HS-27A (cell line): ENCODE measurements around the gene EIF5B.
"Not testable (repeated sequence)": the region's sequence is repeated elsewhere in the genome, so short reads cannot be mapped to it uniquely, and the experiment has no call there.

Source experiments
- DNase-seq: peaks from one replicate; pipeline ENCODE4 v3.0.0-alpha.2; 2012; ENCODE audit warnings: low read depth, missing footprints

EIF5B gene

DNA sequence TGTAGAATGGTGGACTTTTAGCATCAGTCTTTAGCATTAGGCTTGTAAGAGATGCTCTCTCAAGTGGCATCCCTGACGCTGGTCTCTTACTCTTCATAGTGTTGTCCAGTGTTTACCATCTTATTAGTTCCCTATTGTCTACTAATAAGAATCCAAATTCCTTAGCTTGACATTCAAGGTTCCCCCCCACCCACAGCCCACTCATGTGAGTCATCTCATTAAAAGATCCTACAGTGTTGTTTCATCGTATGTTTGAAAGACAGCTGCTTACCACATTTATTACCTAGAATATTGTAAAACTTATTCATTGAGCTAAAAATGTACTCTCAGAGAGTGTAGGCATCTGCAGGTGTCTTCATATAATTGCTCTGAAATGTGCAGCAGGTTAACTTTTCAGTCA lies 28.5 kb downstream of the EIF5B start:
- no peak for DNase-seq

DNA sequence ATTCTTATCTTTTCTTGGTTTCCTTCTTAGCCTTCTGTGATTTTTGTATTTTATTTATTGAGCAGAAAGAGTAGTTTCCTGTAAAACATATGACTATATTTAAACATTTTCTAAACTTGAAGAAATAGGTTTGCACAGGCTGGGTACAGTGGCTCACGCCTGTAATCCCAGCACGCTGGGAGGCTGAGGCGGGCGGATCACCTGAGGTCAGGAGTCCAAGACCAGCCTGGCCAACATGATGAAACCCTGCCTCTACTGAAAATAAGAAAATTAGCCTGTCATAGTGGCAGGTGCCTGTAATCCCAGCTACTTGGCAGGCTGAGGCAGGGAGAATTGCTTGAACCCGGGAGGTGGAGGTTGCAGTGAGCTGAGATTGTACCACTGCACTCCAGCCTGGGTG lies 31.7 kb downstream of the EIF5B start:
- DNase-seq, result not testable (repeated sequence)

DNA sequence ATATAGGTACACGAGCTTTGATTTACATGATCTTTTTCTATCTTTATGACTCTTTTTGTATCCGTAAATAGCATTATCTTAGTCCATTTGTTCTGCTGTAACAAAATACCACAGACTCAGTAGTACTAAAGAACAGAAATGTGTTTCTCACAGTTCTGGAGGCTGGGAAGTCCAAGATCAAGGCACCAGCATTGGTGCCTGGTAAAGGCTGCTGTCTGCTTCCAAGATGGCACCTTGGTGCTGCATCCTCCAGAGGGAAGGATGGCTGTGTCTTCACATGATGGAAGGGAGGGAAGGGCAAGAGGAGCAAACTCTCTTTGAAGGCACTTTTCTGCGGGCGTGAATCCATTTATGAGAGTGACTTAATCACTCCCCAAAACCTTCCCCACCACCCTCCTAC lies 36.0 kb downstream of the EIF5B start:
- DNase-seq, result no peak

DNA sequence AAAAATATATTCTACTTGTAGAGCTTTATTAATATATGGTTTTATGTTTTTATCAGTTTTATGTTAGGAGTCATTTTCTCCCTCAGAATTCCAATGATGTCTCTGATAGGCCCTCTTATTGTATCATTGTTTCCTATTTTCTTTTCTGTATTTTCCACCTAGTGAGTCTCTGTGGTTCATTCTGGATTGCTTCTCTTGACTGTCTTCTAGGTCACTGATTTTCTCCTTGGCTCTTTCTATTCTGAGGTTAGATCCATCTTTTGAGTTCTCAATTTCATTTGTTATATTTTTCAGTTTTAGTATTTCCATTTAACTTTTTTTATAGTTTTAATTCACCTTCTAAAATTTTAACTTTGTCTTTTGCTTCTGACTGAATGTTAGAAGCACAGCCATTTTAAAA lies 37.6 kb downstream of the EIF5B start:
- DNase-seq, result no peak

DNA sequence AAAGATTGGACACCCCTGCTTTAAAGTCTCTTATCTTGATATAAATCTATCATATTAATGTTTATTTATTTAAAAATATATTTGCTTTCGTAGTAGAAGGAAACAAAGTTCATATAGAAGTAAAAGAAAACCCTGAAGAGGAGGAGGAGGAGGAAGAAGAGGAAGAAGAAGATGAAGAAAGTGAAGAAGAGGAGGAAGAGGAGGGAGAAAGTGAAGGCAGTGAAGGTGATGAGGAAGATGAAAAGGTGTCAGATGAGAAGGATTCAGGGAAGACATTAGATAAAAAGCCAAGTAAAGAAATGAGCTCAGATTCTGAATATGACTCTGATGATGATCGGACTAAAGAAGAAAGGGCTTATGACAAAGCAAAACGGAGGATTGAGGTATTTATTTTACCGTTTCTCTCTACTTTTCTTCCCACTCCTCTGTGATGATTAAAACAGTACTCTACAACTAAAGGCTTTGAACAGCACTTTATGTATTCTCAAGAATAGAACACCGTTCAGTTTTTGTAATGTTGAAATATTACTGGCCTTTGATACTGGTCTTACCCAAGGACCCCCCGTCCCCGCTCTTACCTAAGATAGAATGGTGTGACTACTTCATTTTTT lies 39.2 kb downstream of the EIF5B start:
- DNase-seq, result no peak

DNA sequence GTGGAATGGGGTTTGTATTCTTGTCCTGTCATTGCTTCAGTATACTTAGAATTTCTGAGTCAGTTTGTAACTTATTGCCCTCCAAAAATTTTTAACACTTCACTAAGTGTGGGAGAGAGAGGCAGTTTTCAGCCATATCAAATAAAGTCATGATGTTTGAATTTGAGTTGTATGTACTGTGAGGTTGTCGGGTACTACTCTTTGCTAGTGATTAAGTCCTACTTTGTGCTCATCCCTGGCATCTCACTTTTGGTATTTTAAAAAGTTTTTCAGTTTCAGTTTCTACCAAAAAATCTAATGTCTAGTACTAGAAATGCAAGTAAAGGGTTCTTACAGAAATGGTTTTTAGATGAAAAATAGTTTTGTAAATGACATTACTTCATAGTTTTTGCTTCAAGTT lies 40.7 kb downstream of the EIF5B start:
- no peak for DNase-seq

DNA sequence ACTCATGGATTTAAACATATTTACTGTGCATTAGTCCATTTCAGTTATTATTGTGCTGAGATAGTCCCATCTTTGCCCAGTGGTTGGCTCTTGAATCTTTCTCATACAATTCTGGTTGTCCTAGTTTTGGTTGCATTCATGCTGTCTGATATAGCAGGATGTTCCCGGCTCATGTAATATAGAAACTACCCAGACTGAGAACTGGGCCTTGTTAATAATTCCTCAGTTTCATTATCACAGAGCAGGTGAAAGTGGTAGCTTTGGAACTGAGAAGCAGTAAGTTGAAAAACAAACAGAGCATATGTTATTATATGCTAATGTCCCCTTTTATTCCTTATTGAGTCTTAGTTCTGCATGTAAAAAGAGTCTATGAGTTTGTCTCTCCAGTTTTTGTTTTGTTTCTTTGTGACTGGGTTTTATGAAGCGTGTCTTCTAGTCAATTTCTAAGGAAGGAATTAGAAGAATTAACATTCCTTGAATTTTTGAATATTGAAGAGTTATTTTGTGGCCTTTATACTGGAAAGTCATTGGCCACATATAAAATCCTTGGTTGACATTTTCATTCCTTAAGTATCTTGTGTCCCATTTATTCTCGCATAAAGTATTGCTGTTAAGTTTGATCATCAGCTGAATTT lies 43.3 kb downstream of the EIF5B start:
- DNase-seq, result no peak

DNA sequence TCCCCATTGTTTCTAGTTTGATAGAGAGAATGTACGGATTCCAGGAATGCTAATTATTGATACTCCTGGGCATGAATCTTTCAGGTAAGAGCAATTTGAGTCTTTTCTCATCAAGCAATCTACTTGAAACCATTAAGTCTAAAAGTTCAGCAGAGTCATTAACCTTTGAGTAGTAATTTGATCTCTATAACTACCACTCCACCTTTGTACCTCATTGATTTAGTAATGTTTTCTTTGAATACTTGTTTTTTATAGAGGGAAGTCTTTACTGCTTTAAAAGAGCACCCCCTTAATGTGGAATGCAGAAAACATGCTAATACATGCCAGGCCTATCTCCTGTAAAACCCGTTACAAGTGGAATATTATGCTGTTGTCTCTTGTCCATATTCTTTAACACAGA lies 45.0 kb downstream of the EIF5B start:
- no peak for DNase-seq

DNA sequence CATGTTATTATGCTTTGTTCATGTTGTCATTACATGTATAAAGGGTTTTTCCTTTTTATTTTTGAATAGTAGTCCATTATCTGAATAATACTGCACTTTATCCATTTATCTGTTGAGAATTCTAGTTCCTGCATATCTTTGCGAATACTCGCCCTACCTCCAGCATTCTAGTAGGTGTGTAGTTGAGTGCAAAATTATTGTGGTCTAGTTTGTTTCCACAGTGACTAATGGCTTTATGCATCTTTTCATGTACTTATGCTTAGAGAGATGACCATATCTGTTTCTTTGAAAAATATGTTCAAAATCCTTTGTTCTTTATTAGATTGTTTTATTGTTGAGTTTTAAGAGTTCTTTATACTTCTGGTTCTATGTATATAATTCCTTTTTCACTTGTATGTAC lies 48.8 kb downstream of the EIF5B start:
- no peak for DNase-seq

DNA sequence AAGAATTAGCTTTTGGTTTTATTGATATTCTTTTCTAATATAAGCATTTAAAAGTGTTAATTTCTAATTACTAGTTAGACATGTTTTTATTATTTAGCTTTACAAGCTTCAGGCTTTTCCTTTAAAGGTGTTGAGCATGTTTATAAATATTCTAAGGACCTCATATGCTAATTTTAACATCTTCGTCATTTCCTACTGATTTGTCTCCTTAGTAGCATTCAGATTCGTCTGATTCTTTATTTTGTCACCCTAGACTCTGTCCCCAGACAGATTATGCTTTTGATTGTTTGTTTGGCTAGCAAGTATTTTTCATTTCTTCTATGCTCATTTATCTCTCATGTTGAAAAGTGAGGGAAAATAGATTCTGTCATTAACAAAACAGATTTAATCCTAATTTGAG lies 51.7 kb downstream of the EIF5B start:
- no peak for DNase-seq

DNA sequence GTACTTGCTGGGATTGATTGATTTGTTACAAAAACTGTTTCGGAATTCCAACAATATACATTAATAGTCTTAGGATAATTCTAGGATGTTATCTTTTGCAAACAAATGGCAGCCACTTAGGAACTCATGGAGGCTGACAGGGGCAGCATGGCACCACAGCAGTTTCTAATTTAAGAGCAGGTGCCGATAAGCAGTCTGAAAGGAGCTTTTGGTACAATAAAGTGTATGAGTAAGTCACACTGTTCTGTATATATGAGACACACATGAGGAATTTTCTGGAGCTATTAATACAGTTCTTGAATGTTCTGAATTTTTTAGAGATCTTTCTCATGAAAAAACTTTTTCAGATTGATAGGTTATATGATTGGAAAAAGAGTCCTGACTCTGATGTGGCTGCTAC lies 52.2 kb downstream of the EIF5B start:
- DNase-seq, result no peak

DNA sequence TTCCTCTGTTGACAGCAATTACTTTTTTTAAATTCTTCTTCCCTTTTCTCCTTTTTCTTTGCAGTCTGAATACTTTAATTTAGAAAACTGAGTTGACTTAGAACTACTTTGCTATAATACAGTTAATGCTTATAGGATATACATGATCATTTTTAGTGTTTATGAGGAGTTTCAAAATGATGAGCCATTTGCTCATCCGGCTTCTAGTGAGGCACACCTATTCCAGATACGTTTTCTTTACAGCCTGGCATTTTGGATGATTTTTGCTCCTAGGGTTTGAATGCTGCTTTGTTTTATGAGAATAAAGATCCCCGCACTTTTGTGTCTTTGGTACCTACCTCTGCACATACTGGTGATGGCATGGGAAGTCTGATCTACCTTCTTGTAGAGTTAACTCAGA lies 52.8 kb downstream of the EIF5B start:
- no peak for DNase-seq

DNA sequence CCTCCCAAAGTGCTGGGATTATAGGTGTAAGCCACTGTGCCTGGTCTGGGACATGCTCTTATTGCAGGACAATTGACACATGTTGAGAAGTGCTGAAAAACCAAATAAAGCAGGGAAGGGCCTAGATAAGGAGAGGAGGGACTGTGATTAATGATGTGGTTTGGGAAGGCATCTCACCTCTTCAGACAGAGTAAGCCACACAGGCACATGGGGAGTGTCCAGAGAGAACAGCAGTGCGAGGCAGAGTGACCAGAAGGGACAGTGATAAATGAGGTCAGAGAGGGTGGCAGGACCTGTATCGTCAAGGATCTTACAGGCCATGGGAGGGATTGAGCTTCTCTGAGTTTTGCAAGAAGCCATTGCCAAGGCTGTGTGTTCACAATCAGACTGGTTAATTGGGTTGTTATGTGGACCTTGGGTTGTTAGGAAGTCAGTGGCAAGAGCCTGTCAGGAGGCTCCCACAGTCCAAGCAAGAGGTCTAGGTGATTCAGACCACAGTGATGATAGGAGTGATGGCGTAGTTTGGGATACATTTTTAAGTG lies 58.5 kb downstream of the EIF5B start:
- DNase-seq, result no peak

DNA sequence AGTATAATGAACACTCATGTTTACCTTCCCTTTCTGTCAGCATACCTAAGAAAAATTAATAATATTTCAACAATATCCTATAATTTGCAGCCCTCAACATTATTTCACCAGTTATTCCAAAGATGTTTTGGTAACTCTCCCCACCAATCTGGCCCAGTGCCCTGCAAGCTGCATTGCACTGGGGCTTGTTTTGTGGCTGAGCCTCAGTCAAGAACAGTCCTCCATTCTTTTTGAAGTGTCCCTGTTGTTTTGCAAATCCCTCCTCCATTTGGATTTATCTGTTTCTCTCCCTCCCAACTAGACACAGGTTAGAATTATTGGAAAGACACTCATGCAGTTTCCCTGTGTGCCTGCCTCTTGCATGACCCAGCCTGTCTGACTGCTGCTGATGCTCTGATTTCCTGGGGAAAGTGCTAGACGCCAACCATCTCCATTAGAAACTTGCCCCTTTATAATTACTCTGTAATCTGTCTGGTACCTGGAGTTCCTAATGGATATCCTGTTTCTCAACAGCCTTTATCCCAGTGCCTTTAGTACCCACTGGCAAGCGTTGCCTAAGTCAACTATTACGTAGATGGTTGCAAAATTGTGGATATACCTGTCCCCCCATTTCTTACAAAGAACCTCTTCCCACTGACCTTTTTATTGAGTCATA lies 60.2 kb downstream of the EIF5B start:
- no peak for DNase-seq

DNA sequence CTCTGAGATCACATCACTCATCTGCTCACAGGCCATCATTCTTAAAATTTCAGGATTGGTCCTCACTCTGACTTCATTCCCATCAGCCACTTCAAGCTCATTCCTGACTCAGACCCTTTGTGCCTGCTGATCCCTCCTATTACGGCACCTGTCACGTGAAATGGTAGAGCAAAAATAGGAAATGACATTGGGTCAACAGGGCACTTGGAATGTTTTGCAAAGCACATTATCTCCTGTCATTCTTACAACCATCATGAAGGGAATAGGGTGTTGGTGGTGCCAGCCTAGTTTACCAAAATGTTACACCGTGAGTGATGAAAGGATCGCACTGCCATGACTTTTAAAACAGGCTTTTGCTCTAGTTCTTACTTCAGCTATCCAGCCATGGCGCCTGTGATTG lies 61.1 kb downstream of the EIF5B start:
- no peak for DNase-seq

DNA sequence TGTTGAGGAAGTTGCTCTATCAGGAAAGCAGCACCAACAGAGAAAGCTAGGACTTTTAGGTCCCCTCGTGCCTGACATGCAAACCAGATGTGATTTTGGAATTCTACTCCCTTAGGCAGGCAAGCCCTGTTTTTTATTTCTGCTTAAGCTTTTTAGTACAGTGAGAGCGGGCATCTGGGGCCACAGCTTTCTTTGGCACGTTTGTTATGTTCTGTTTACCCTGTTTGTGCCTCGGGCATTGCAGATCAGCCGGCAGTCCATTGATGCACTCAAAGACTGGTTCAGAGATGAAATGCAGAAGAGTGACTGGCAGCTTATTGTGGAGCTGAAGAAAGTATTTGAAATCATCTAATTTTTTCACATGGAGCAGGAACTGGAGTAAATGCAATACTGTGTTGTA lies 61.9 kb downstream of the EIF5B start:
- no peak for DNase-seq

DNA sequence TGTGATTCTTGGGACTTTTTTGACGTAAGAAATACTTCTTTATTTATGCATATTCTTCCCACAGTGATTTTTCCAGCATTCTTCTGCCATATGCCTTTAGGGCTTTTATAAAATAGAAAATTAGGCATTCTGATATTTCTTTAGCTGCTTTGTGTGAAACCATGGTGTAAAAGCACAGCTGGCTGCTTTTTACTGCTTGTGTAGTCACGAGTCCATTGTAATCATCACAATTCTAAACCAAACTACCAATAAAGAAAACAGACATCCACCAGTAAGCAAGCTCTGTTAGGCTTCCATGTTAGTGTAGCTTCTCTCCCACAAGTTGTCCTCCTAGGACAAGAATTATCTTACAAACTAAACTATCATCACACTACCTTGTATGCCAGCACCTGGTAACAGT lies 62.6 kb downstream of the EIF5B start:
- DNase-seq, result no peak

DNA sequence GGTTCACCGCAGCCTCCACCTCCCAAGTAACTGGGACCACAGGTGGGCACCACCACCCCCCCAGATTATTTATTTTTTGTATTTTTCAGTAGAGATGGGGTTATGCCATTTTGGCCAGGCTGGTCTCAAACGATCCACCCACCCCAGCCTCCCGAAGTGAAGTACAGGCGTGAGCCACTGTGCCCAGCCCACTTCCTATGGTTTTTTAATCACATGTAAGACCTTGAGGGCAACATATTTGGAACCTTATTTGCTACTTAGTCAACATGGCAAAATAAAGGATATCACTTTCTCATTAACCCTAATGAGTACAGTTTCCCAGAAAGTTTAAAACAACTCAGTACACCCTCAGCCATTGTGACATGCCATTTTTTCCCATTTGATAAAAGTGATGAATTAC lies 64.7 kb downstream of the EIF5B start:
- DNase-seq, result no peak

DNA sequence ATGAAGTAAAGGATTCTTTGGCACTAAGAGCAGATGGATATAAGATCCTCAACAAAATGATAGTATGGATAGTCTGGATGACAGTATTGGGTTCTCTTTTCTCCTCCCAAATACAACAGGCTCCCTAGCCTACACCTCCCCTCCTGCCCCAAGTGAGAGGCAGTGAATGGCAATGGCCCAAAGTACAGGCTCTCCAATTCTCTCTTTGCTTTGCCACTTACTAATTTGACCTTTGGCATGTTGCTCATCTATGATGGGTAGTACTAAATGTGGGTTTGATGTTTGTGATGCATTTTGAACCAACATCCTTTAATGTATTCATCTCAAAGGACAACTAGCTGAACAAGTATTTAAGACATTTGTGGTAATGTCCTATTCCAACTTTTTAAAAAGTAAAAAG lies 65.9 kb downstream of the EIF5B start:
- DNase-seq, result no peak

DNA sequence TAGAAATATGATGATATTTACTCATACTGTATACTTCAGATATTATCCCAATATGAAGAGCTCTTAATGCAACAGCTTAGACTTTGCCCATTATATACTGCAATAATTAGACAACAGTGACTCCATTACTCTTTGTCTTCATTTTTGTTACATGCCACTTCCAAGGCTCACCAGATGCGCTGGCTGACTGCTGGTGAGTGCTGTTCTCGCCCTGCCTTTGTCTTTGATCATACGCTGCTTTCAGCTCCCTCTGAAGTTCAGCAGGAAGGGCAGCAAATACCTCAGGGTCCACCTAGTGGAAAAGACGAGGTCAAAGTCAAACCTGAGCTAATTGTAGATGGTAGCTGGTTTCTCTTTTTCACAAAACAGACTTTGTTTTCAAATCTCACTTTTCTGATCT lies 66.3 kb downstream of the EIF5B start:
- no peak for DNase-seq

DNA sequence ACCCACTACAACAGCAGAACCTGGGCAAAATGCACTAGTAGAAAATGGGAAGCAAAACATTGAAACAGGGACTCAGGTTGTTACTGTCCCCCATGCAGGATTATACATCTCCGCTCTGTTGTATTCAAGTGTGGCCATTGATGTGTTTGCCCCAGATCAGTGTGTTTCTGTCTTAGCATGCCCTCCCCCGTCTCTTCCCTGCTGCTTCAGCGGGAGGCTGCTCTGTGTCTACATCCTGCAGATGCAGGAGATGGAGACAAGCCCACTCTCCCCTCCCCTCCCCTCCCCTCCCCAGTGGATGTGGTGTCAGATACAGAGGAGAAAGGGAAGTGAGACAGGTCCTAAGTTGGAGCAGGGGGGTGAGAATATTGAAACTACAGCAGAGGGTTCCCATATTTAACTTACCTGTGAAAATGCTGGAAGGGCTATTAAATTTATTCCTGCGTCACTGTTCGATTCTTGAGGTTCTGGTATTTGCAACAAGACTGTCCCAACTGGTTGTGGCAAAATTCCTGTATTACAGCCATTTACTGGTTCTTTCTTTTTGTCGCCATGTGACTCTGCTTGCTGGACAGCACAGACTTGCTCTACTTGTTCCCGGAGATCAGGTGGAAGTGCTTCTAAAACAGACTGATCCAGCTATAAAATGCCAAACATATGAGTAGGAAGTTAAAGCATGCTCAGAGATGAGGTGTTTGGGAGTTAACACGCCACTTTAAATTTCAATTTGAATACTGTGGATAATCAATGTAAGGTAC lies 67.0 kb downstream of the EIF5B start:
- no peak for DNase-seq

DNA sequence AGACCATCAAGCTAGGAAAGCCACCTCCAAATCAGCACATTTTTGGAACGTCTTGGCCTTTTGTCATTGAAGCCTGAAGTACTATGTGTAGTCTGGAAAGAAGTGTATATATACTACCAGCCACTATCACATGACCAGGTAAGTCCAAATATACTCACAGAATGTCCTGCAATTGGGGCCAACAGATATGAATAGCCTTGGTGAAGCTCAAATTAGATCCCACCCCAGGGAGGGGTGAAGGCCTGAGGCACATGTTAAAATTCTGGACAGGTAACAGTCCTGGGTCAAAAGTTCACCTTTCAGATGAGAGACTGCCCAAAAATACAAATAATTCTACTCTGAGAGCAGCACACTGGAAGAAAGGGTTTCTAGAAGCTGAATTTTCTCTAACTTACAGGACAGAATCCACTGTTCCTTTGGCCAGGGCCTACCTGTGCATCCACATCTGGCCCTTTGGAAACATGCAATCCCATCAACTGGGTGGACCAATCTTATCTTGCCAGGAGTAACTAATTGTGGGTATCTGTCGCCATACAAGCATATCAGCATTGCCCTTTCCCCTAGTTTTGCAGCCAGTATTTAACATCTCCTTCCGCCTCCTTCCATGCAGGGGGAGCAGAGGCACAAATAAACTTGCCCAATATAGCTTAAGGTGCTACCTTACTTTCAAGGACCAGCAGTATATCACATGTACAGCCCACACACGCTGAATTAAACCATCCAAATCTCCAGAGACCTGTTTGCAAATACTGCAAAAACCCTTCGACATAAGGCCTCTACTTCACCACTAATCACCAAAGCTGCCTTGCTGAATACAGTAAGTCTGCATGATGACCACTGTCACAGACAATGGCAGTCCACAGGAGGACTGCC lies 67.8 kb downstream of the EIF5B start:
- no peak for DNase-seq
